GM04503 (cell line): Measurements from ENCODE around the gene AVPR2.

ENCODE experiments used
- DNase-seq: peaks from one replicate; pipeline ENCODE4 v3.0.0-alpha.2; 2012; ENCODE audit warnings: low read depth

The AVPR2 gene

DNA sequence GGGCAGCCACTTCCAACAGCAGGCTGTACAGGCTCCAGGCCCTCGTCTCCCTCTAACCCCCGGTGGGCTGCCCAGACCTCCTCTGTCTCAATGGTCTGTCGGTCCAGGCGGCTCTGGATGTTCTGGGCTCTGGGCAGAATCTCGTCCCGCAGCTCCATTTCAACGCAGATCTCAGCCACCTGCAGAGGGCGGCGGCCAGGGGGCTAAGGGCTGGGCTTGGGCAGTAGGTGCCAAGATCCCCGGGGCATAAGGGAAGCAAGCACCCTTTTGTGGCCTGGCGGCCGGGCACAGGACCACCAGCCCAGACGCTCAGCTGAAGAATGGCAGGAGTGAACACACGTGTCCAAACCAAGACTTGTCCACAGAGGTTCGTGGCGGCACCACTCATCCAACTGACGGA, 9.2 kb downstream of the AVPR2 start:
- DNase-seq, result no peak

DNA sequence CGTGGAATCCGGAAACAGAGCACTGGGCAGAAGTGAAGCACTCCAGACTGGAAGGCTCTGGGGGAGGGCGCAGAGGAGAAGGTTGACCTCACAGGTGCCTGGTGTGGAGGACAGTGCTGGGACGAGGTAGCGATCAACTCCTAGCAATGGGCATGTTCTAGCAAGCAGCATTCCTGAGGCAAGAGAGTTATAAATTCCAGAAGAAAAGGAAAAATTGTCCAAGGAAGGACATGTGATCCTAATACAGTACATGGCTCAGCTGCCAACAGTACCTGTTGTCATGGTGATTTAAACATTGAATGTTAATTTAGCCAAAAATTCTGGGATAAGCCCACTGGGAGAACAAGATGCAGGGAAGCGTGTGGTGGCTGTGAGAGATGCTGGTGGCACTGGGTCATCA, 13.4 kb downstream of the AVPR2 start:
- DNase-seq, result no peak

DNA sequence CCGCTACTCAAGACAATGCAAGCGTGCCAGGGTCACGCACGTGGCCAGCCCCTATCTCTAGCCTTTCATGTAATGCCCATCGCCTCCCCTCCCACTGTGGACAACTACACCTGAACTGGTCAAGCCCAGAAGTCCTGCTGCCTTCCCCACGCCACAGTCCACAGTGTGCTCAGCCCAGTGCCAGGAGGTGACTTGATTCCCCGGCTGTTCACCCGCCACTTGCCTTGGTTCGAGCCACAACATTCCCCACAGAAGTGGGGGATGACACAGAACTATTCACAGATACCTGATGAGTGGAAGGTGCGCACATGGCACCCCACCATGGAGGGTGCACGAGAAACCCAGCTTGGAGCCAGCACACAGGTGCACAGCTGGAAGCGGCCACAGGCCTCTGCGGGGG, 14.8 kb downstream of the AVPR2 start:
- DNase-seq, result no peak

DNA sequence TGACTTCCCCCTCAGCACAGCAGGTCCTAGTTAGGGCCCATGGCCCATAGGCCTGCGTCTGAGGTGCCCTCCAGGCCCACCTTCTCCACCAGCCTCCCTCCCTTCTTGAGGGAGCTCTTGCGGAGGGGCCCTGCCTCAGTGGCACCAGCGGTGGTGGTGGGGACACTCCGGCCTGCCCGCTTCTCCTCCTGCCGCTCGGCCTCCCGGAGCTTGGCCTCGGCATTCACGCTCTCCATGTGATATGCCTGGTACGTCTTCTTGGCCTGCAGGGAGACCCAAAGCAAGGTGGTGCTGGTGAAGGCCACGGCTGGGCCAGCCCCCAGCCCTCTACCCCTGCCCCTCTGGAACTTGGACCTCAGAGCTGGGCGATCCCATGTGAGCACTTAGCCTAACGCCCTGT, 16.1 kb downstream of the AVPR2 start:
- no peak for DNase-seq

DNA sequence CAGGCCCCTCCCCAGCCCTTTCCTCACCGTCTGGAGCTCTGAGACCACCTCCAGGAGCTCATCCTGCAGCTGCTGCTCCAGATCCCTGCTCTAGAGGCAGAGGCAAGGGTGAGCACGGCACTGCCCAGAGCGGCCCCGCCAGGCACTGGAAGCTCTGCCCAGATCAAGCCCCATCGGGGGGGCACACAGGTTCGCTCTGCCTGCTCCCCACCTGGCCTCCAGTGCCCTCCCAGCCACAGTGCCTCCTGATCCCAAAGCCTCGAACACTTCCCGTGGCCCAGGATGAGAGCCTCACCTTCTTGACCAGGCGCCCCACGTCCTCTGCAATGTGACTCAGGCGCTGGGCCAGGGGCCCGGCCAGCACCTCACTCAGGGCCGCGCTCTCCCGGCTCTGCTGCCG, 16.6 kb downstream of the AVPR2 start:
- no peak for DNase-seq

DNA sequence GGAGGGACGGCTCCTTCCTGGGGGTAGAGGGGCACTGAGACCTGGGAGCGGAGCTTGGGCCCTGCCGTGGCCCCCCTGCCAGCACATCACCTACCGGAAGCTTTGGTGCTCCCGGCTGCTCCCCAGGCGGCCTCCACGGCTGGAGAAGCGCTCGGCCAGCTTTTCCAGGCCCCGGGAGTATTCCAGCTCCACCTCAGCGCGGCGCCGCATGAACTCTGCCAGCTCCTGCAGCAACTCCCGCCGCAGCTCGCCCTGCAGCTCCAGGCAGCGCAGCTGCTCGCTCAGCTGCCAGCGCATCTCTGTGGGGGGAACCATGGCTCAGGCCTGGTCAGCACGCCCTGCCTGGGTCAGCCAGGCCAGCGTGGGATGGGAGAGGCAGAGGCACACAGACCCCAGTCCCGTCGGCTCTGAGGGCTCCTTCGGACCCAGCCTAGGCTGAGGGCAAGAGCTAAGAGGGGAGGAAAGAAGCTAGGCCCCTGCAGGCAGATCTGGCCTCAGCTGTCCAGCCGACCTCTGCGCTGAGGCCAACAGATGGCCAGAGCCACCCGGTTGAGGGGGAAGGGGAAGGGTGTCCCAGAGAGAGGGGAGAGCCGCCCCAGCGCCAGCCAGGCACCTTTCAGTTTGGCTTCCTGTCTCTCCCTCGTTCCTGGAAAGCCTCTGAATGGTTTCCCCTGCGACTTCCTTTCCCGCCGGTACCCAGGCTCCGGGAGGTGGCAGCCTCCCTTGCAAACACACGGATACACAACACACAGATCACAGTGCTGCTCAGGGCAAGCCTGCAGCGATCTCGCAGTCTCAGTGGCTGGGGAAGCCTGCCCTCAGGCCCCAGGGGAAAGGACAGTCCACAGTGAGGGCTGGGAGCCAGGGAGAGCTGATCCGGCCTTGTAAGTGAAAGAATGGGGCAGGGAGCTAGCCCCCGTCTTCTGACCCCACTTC, 17.3 kb downstream of the AVPR2 start:
- DNase-seq, result no peak

DNA sequence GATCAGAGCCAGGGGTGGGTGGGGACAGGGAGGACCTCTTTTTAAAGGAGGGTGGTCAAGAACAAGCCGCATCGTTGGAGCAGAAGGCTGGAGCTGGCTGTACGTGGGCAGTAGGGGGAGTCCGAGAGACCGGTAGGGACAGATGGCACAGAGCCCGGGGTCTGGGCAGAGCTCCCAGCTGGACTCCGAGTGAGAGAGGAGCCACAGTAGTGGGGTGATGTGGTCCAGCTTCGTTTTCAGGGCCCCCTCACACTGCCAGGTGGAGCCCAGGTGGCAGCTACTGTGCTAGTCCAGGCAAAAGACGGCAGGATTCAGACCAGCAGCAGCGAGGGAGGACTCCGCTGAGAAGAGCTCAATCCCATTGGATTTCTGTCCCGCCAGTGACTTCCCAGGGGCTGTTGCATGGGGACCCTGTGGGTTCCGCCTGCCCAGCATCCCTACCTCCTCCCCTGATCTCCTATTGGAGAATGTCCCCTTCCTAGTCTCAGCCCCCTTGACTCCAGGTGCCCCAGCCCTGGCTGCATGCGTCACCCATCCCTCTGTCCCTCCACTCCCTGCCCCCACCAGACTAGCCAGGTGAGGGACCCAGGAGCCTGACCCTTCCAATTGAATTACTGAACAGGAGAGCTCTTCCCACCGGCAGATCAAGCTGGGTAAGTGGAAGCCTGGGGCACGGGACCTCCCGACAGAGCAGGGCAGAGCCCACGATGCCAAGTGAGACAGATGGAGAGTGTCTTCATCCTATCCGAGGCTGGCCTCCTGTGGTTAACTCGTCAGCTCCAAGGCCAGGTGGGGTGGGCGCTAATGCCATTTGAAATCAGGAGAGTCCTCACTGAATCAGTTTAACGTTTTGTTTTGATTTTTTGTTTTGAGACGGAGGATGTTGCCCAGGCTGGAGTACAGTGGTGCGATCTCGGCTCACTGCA, 18.7 kb downstream of the AVPR2 start:
- DNase-seq, result no peak

DNA sequence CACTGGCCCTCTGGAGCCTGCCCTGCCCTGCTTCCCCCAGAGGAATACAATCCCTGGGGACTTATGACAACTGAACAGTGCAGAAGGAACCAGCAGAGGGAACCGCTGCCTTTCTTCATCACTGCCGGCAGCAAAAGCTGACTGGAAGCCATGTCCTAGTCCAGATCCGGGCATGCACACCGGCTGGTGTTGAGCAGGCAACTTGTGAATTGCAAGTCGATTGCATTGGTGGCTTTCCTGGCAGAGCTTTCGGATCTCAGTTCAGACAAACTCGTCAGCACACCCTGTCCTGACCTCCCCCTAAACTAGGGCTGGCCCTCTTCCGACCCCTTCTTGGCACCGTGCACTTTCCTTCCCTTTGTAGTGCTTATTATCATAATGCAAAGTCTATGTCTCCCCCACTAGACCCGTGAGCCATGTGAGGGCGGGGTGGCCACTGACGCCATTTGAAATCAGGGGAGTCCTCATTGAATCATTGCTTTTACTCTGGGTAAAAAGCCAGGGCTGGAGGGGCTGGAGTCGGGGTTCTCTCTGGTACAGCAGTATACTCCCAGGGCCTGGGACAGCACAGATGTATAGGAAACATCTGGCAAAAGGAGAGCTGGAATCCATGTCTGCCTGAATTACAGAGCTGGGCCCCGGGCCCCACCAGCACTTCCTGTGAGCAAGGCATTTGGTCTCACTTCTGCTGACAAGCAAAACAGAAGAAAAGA, 19.8 kb downstream of the AVPR2 start:
- DNase-seq, result no peak

DNA sequence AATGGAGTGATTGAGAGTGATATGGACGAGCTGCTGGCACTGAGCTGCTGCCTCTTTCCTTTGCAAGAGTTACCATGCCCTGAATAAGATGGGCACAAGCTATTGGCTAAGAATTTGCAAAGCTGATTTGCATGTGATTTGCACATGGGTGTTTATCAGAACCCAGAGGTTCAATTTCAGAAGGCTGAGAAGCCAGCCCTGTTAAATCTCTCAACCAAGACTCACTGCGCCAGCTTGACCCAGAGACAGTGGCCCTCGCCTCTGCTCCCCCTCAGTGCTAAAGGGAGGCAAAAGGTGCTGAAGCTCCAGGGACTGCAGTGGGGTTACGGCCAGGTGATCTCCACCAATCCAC, 20.9 kb downstream of the AVPR2 start:
- DNase-seq, result no peak

DNA sequence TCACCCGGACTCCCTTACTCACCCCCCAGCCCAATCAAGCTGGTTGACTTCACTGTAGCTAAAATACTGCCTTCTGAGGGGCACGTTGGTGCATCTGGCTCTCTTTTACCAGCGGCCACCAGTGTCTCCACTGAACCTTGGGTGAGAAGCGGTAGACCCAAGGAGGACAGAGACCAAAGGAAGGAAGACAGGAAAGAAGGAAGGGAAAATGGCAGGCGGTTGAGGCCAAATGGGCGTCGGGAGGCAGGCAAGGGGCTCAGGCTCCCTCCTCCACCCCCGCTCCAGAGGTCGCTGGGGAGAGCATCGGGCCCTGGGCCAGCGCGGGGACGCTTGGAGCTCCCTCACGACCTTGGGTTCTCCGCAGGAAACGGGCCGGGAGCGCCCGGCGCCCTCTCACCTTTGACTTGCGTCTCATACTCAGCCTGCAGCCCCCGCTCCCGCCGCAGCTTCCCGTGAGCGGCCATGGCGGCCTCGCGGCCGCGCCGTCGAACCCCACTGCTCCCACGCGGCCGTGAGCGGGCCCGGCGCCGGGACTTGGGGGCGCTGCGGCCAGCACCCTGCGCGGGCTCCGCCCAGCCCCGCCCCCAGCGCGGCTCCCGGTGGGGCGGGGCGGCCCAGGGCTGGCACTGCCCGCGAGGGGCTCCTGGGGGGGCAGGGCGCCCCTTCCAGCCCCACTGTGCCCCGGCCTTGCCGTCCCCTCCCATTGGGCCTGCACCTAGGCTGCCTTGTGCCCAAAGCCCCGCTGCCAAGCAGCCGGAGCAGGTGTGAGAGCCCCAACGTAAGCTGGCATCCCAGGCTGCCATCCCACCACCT, 21.5 kb downstream of the AVPR2 start, which contains the start of gene ARHGAP4:
TSS of gene ARHGAP4 (minus strand) at position 526 of the 813 bp plus-strand sequence. CDS start at position 464, 62 bp downstream.
- no peak for DNase-seq

DNA sequence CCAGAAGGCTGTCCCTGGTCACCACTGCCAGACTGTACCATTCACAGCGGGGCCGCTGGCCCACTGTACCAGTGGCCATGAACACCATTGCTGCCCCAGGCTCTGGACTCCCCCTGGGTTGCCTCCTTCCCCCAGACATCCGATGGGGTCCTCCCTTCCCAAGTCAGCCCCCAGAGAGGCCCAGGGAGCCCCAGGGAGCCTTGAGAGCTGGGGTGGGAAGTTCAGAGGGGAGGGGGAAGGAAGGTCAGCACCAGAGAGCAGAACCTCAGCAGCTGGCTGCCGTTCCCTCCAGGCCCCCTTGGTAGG, 22.0 kb downstream of the AVPR2 start:
- no peak for DNase-seq

DNA sequence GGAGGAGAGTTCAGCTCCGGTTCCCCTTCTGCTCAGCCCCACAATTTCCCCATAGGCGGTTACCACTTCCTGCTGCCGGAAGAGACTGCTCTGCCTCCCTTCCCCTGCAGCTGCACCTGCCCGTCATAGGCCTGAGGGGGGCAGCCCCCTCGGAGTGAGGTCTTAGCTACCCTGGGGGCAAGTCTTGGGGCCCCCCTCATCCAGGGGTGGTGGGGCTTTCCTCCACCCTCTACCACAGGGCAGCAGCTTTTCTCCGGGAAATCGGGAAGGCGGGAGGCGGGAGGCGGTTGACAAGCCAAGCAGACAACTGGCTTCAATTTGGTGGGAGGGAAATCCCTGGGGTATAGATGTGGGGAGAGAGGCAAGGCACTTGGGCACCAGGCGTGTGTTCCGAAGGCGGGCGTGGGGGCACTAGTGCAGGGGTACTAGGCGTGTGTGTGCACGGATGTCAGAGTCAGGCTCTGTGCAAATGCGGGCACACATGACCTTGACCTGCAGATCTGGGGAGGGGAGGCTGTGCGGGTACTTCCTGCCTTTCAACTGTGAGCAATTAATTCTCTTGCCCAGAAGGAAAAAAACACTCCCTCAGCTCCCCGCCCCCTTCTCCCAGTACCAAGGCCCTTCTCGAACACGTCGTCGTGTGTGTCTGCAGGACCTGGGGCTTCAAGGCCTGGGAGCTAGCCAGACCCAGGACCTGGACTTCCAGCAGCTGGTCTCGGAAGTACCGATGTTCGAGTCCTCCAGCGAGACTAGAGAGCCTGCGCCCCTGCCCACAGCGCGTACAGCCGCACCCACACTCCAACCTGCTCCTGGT, 22.6 kb downstream of the AVPR2 start:
- no peak for DNase-seq

DNA sequence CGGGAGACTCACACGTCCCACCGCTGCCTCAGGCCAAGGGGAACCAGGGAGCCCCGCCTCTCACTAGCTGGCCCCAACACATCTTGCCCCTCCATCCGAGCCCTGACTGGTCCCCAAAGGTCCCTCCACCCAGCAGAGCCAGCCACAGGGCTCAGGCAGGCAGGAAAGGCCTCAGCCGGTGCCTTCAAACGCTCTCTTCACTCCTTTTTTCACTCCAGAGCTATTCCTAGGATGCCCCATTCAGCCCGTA, 23.1 kb downstream of the AVPR2 start:
- DNase-seq, result no peak

DNA sequence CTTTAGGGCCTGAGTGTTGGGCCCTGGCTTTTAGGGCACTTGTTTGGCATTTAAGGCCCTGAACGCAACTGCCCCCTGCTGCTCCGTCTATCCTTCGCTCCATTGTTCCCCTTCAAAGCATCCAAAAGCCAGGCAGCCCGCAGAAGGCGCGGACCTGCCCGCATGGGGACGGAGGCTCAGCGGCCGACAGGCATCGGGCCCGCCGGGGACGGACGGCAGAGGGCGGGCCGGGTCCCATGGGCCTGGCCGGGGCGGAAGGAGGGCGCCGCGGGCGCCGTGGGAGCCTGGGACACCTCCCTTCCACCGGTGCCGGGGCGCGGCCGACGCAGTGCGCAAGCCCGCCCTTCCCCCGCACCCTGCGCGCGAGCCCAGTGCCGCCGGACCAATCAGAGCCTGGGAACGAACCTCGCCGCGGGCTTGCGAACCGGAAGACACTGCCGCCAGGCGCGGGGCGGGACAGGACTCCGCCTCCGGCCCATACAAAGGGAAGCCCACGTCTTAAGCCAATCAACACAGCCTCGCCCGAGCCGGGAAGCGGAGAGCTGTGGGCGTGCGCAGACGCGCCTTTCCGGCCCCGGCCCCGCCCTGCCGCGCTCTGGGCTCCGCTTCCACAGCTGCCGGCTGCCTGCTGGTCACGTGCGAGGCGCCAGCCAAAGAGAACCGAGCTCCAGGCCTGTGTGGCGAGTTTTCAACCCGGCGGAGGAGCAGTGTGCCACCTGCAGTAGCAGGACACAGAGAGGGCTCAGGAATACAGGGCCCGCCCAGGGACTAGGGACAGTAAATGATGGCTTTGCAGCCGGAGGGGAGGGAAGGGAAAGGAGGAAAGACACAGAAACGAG, 23.7 kb downstream of the AVPR2 start:
- peak; percentile 87 for DNase-seq

DNA sequence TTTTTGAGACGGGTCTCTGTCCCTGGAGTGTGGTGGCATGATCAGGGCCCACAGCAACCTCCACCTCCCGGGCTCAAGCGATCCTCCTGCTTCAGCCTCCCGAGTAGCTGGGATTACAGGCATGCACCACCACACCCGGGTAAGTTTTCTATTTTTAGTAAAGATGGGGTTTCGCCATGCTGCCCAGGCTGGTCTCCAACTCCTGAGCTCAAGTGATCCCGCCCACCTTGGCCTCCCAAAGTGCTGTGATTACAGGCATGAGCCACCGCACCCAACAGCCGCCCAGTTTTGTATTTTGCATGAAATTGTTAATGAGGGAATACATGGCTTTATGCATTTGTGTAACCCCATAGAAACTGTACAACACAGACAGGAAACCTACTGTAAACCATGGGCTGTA, 24.4 kb downstream of the AVPR2 start:
- no peak for DNase-seq

DNA sequence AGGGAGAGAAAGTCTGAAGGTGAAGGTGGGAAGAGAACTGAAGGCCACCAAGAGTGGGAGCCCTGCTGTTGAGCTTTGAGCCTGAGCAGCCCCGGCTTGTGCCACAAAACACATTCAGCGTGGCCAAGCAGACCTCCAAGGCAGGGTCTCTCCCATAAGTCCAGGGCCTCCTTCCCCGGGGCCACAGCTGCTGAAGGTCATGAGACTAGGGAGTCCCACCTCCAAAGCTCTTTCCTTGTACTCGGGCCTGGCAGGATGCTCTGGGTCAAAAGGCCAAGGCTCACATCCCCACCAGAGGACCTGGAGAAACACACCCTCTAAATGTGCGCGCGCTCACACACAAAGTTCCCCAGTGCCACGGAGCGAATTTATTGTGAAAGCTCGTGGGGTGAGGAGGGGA, 25.1 kb downstream of the AVPR2 start:
- no peak for DNase-seq

DNA sequence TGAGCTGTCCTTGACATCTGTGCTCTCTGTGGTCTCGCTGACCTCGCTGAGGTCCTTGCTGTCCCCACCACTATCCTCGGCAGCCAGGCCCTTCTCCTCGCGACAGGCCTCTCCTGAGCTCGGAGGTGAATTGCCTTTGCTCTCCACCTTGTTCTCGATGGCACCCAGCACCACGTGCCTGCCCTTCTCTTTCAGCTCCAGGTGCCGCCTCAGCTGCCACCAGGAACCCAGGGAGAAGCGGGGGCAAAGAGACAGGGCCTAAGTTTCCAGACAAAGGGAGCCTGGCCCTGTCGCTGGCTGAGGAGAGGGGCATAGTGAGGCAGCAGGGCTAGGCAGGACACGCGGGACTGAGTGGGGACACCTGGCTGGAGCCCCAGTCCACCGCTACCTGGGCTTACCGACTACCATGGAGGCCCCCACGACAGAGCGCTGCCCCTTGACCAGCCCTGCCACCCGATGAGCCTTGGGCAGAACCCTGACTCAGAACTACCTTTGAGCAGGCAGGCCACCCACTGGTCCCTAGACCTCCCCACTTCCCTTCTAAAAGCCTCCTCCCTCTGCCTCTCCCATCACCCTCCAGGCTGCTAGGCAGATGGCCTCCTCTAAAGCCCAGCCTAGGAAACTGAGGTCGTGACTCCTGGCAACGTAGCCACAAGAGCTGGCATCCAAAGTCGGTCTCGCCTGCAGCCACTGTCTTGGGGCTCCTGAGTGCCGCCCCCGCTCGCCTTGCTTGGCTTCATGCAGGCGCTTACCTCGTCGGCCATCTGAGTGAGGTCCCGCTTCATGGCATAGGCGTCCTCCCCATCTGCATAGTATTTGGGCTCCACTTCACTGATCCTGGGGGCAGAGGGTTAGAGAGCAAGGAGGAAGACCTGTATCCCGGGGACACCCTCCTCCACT, 25.8 kb downstream of the AVPR2 start:
- DNase-seq, result no peak

DNA sequence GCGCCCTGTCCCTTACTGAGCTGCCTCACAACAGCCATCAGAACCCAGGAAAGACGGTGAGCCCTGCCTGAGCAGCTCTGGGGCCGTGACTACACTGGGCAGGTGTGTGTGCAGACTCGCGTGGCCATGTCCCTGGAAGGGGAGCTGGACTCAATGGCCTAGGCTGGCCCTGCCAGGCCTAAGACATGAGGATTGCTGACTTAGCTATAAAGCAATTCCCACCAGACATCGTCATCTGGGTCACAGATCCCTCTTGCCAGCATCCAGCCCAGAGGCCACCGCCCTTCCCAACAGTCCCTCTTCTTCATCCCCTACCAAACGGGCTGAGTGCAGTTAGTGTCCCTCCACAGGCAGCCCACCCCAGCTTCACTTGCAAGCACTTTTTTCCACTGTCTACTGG, 26.7 kb downstream of the AVPR2 start:
- no peak for DNase-seq

DNA sequence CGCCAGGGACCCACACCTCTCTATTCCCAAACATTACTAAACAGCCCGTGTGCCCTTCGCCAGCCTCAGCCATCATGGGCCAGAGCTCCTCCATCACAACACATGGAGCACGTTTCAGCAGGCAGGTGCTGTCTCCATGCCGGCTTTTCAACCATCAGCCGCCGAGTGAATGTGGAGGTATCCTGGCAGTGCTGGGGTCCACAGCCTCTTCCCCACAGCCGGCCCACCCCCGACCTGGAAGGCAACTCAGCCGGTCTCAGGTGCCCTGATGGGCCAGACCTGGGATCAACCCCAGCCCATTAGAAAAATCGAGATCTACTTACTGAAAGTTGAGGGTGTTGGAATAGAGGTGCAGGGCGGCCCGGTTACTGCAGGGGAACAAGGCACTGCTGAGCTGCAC, 27.3 kb downstream of the AVPR2 start:
- DNase-seq, result no peak
